HL-60 (cell line): ENCODE measurements around the gene MANBA.

Experiments
- DNase-seq, 2 experiments: peaks; one replicate each; pipeline ENCODE4 v3.0.0-alpha.2; 2010 to 2020; ENCODE audit warnings: low read depth in 1 of 2, low spot score in 1 of 2
- H3K27ac ChIP-seq: fragments of 250-450 bp; sonication (Bioruptor Pico); replicated peaks from 2 replicates; pipeline ENCODE4 v1.5.1; 2020; ENCODE audit warnings: mild to moderate bottlenecking, moderate library complexity
- H3K27me3 ChIP-seq: fragments of 250-450 bp; sonication (Bioruptor Pico); 2 replicates; pipeline ENCODE4 v1.5.1; 2021; ENCODE audit warnings: mild to moderate bottlenecking, moderate library complexity; ENCODE audit not compliant: insufficient read depth, poor library complexity, severe bottlenecking
- H3K4me3 ChIP-seq: replicated peaks from 2 replicates; pipeline ENCODE4 v1.5.1; 2011; ENCODE audit warnings: mild to moderate bottlenecking, control low read depth, low read length; ENCODE audit not compliant: insufficient read depth
- CTCF ChIP-seq: IDR thresholded peaks from one replicate; pipeline ENCODE4 v1.5.1; 2011; ENCODE audit warnings: low read length, control low read depth, inconsistent platforms; ENCODE audit not compliant: insufficient read depth
- GABPA ChIP-seq: IDR thresholded peaks from 2 replicates; pipeline ENCODE4 v1.6.1; 2012; ENCODE audit warnings: low read depth
- POLR2AphosphoS5 ChIP-seq: IDR thresholded peaks from 2 replicates; pipeline ENCODE4 v1.6.1; 2012; ENCODE audit warnings: low read depth
- SPI1 ChIP-seq: IDR thresholded peaks from 2 replicates; pipeline ENCODE4 v1.6.1; 2012; ENCODE audit warnings: low read depth, mild to moderate bottlenecking, borderline replicate concordance
- TF ChIP-seq, protein P1 (sequence below): IDR thresholded peaks from 2 replicates; pipeline ENCODE4 v1.6.1; 2012; ENCODE audit warnings: low read depth; ENCODE audit not compliant: insufficient replicate concordance

MANBA gene

DNA sequence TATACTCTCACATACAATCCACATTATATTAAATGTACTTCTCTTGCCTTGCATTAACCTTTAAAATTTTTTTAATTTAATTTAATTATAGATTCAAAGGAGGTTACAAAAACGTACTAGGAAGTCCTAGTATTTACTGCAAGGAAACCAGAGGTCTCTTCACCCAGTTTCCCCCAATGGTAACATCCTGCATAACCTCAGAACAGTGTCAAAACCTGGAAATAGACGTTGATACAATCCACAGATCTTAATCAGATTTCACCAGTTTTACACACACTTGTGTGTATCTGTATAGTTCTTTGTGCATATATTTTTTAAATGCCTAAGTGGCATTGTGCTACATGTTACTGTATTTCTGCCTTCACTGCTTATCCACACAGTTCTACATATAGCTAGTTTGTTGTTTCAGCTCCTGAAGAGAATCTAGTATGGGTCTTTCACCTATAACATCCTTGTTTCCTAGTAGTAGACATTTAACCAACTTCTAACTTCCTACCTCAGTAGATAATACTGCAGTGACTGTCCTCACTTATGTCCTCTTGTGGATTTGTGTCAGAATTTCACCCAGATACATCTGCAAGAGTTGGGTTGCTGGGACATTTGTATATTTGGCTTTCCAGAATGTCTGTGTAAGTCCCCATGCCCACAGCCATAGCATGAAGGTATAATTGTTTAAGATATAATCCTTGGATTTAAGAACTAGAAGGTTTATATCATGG, 156.4 kb downstream of the MANBA start:
- Histone ChIP-seq H3K27ac (no peak overlapping the region), H3K4me3 (no peak overlapping the region), H3K27me3 (no peaks in the 10 kb centered on the region)
- TF ChIP-seq GABPA (no peak), SPI1 (no peak), POLR2AphosphoS5 (no peak), CTCF (no peak)
- TF ChIP-seq, protein P1, sequence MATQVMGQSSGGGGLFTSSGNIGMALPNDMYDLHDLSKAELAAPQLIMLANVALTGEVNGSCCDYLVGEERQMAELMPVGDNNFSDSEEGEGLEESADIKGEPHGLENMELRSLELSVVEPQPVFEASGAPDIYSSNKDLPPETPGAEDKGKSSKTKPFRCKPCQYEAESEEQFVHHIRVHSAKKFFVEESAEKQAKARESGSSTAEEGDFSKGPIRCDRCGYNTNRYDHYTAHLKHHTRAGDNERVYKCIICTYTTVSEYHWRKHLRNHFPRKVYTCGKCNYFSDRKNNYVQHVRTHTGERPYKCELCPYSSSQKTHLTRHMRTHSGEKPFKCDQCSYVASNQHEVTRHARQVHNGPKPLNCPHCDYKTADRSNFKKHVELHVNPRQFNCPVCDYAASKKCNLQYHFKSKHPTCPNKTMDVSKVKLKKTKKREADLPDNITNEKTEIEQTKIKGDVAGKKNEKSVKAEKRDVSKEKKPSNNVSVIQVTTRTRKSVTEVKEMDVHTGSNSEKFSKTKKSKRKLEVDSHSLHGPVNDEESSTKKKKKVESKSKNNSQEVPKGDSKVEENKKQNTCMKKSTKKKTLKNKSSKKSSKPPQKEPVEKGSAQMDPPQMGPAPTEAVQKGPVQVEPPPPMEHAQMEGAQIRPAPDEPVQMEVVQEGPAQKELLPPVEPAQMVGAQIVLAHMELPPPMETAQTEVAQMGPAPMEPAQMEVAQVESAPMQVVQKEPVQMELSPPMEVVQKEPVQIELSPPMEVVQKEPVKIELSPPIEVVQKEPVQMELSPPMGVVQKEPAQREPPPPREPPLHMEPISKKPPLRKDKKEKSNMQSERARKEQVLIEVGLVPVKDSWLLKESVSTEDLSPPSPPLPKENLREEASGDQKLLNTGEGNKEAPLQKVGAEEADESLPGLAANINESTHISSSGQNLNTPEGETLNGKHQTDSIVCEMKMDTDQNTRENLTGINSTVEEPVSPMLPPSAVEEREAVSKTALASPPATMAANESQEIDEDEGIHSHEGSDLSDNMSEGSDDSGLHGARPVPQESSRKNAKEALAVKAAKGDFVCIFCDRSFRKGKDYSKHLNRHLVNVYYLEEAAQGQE = no peak
- no peak for DNase-seq

DNA sequence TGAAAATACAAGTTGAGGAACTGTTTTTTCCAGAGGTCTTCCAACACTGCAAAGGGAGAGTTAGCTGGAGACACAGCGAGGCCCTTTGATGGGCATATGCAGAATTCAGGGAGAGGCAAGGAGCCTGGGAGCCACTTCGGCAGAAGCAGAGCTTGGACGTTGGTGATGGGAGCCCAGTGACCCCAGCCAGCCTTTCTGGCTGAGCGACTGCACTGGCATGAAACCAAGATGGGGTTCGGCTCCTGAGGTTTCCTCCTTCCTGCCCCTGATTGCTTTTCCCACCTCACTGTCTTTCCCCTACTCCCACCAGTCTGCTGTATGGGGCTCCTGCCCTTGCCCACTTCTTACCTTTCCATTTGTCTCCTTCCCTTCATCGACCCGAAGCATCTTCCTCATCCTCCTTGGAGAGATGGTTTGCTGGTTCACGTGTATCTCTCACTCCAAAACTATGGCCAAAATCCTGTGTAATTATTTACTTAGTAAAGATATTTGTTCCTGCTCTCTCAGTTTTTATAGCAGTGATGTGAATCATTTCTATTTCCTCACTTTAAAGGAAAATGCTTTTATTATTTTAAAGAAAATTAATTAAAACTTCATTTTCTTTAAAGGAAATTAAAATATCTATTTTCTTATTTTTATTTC, 159.1 kb downstream of the MANBA start:
- no peak for DNase-seq
- Histone ChIP-seq H3K27me3 (no peaks in the 10 kb centered on the region), H3K27ac (no peak overlapping the region), H3K4me3 (no peak overlapping the region)
- TF ChIP-seq SPI1 (no peak), GABPA (no peak), POLR2AphosphoS5 (no peak), CTCF (no peak)

- Histone ChIP-seq H3K4me3 (no peak overlapping the region), H3K27ac (no peak overlapping the region), H3K27me3 (no peaks in the 10 kb centered on the region)
- no peak for DNase-seq
- no peak for TF ChIP-seq GABPA
- TF ChIP-seq, protein P1 = no peak
- no peak for TF ChIP-seq CTCF
- TF ChIP-seq SPI1 = no peak
- no peak for TF ChIP-seq POLR2AphosphoS5
These were observed 160.1 kb downstream of the MANBA start for GRCh38 chr4:102600689-102601088.
